Measurements from ENCODE around the gene ARR3.

- no peak for TF ChIP-seq CTCF (IDR thresholded peaks at IDR 0.05)
- no peak for TF ChIP-seq POLR2A (IDR thresholded peaks at IDR 0.05)
Measured at GRCh38 chrX:70313503-70313902, 45.4 kb downstream of the ARR3 start.

Measured in right lobe of liver (tissue), 4 donors.